RPMI8226 (cell line): ENCODE results near the gene CASP8.

Experiments
- DNase-seq: peaks from one replicate; pipeline ENCODE4 v3.0.0-alpha.2; 2015

CASP8 gene

DNA sequence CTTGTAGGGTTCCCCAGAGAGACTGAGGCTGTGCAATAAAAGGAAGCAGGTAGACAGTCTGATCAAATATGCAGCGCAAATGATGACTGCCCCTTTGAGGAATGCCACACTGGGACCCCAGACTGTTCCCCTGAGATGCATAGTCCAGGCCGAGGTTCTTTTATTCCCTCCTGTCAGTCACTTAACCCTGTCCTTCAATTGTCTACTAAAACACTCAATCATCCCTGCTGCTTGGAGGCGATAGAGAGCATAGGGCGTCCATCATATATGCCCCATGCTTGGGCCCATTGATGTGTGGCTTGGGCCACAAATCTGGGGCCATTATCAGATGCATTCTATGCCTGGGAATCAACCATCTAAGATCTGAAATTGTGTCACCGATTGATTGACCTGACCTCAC is 15.5 kb upstream of the CASP8 start:
- no peak for DNase-seq

DNA sequence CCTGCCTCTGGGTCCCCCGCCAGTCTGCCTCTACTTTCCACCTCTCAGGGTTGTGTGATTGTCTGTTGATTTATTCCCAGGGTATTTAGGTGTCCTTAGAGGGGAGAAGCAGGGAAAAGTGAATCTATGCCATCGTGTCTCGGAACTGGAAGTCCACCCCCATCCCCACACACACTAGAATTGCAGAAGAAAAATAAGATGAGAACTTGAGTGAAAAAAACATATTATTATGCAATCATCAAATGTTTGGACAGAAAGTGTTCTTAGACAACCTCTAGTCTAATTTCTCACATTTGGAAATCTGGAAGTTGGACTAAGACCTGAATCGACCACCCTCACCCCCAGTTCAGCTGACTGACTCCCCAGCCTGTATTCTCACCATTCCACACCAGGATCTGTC is 14.1 kb upstream of the CASP8 start:
- no peak for DNase-seq

DNA sequence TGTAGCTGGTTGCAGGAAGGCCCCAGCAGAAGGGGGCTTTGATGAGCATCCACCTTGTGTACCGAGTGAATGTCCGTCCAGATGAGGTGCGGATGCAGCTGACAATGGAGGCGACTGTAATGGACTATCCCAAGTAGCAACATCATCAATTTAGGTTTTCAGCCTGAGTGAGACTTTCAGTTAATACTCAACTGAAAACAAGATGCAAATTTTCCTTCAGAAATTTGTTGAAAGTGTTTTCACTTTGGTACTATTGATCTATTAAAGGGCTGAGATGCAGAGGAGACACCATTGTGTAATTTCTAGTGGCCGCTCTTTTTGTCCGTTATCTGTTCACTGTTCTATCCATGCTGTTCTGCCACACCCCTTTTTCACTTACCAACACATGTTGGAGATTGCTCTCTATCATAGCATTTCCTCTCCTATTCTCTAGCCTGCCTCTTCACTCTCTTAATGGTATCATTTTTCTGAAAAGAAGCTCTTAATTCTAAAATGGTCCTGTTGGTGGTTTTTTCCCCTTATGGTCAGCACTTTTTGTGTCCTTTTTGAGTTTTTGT is 12.0 kb upstream of the CASP8 start:
- no peak for DNase-seq

DNA sequence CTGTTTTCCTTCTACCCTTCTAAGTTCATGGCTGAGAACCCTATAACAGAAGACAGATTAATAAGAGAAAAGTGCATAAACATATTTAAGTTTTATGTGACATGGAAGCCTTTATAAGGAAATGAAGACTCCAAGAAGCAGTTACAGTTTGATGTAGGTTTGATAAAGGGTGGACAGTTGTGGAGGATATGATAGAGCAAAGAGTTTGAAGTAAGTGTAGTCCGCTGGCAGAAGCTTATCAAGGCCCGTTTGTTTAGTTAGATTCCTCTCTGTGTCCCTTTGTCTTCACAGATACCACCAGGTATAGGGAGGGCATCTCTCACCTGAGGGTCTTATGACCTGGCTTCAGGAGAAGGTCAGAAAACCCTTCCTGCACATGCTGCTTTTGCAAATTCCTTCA is 10.4 kb upstream of the CASP8 start:
- no peak for DNase-seq

DNA sequence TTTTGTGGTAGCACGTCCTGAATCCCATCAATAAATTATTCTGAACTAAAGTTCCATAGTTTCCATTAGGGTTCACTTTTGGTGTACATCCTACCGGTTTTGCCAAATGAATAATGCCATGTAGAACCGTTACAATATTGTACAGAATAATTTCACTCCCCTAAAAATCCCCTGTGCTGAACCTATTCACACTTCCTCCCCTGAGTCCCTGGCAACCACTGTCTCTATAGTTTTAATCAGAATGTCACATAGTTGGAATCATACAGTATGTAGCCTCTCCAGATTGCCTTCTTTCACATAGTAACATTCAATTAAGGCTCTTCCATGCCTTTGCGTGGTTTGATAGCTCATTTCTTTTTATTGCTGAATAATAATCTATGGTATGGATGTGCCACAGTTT is 9.6 kb upstream of the CASP8 start:
- no peak for DNase-seq

DNA sequence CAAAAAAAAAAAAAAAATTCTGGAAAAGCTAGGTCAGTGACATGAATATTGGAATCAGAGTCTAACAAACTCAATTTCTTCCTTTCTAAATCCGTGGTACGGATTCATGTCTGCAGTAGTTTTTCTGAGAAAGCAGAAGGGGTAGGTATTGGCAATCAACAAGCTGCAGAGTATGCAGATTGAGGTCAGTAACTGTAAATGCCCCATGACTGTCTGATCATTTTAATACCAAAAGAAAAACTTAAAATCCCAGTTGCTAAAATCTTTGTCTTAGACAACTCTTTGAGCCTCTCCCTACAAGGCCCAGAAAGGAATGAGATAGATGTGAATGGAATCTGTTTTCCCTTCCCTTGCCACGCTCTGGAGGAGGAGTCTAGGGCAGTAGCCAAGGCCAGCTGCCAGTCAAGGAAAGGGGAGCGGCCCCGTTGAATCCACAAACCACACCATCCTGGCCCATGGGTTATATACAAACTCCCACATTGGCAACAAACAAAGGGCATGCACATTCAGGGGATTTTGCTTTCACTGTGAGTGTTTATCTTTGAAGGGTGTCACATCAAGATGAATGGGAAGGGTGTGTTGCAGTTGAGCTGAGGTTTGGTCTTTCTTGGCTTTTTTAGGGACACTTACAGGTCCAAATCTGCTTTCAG is 6.1 kb upstream of the CASP8 start:
- no peak for DNase-seq

DNA sequence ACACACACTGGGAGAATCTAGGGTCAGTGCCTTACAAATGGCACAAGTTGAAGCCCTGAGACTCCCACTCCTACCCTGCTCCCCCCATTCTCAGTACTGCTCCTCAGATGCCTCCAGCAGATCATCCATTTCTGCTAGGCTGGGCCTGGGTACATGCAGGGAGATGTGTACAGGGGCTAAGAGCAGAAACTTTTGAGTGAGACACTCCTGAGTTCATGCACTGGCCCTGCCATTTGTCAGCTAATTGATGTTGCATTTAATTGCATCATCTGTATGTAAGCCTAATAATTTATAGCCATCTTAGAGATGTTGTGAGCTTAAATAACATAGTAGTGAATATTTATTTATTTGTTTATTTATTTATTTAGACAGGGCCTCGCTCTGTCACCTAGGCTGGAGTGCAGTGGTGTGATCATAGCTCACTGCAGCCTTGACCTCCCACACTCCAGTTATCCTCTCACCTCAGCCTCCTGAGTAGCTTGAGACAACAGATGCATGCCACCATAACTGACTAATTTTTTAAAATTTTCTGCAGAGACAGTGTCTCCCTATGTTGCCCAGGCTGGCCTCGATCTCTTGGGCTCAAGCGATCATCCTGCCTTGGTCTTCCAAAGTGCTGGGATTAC is 4.8 kb upstream of the CASP8 start:
- no peak for DNase-seq

DNA sequence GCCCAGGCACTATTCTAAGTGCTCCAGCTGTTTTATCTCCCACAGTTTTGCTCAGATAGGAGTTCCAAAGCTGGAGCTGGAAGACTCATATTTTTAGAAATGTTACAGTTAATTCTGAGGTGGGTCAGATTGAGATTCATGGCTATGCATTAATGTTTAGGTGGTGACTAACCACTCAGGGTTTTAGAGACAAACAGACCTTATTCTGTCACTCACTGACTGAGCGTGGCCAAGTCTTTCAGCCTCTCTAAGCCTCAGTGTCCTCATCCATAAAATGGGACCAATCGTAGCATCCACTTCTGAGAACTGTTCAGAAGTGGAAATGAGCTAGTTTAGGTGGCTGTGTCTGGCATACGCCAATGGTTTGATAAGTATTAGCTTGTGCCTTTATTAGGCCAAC is 4.3 kb upstream of the CASP8 start:
- DNase-seq: no peak

DNA sequence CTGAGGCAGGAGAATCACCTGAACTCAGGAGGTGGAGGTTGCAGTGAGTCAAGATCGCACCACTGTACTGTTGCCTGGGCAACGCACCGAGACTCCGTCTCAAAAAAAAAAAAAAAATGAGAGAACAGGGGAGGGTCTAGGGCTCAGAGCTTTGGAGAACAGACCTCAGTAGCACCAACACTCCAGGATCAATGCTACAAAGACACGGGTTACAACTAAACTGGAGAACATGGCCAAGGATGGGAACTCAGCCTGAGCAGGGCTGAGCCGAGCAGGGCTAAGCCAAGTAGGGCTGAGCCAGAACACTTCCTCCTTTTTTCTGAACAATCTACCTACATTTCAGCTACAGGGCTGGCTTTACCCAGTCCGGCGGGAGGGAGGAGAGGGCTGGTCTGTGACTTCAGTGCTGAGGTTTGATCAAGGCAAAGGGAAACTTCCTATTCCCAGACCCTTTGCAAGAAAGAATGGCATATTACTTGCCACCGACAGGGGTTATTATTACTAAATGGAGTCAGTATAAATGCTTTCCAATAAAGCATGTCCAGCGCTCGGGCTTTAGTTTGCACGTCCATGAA is 2.9 kb upstream of the CASP8 start:
- peak; percentile 82 for DNase-seq

DNA sequence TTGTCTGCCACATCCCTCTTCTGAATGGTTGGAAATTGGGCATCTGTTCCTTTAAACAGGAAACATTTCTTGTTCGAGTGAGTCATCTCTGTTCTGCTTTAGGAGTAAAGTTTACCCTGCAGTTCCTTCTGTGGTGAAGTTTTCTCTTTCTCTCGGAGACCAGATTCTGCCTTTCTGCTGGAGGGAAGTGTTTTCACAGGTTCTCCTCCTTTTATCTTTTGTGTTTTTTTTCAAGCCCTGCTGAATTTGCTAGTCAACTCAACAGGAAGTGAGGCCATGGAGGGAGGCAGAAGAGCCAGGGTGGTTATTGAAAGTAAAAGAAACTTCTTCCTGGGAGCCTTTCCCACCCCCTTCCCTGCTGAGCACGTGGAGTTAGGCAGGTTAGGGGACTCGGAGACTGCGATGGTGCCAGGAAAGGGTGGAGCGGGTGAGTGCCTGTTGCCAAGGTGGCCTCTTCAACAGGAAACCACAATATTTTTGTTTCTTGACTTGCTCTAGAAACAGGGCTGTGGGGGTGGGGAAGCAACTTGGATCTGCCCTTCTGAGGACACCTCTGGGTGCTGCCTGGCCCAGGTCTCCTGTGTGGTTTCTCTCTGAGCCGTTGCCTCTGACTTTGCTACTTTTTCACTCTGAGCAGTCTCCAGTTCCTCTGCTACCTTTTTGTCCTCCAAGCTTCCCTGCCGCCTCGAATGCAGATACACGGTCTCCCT is 2.2 kb upstream of the CASP8 start:
- DNase-seq: peak; percentile 97

DNA sequence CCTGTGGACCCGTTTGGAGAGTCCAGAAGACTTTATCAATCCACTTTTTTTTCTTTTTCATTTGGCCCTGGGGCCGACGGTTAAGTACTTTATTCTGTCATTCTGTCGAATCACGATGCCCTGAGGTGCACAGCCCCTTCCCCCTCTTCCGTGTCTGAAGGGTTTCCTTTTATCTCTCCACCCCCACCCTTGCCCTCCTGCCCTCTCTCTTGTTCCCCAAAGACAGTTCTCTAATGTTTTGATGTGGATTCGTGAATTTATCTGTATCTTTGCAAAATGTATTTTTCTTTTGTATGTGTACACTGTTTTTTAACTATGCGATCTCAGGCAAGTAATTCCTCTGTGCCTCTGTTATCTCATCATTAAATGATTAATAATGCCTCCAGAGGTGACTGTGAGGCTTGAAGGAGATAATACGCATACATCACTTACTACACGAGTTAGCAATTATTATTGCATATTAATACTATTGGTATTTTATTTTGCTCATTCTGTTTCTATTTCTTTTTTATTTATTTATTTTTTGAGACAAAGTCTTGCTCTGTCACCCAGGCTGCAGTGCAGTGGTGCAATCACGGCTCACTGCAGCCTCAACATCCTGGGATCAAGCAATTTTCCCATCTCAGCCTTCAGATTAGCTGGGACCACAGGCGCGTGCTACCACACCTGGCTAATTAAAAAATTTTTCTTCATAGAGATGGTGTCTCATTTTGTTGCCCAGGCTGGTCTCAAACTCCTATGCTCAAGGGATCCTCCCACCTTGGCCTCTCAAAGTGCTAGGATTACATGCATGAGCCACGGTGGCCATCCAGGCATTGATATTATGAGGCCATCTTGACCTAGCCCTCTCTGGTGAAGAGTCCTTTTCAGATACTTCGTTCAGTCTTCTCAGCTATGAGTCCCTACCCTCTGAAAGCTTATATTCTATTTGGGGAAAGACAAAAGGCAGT is 1.4 kb upstream of the CASP8 start:
- peak; percentile 28 for DNase-seq

DNA sequence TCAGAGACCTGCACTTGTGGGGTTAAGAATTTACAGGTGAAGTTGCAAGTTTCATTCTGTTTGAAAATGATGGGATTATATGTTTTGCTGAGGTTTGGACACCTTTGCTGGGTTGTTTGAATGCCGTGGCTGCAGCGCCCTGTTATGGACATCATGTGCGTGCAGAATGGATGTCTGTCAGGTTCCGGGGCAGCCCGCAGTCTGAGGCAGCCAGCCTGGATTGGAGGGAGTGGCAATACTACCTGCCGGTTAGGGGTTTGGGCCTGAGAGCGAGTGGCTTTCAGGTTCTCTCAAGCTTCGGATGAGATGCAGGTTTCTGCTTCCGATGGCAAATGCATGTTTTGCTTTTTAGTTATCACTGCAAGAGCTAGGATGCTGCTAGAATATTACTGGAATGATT is 1.1 kb downstream of the CASP8 start:
- DNase-seq: peak; percentile 81

DNA sequence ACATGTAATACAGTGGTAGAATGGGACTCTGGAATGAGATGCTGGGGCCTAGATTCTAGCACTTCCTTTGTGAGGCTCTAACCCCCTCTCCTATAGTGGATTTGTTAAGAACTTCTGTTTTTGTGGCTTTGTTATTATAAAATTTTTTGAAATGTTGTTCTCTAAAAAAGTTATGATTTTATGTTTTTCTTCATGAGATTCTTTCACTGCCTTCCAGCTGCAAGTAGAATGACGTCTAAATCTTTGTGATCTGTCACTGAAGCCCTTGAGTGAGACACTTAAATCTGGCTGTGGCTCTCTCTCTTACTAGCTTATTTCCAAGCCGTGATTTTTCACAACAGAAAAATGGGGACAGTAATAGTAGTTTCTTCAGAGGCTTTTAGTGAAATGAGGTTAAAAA is 1.6 kb downstream of the CASP8 start:
- DNase-seq: peak; percentile 15

DNA sequence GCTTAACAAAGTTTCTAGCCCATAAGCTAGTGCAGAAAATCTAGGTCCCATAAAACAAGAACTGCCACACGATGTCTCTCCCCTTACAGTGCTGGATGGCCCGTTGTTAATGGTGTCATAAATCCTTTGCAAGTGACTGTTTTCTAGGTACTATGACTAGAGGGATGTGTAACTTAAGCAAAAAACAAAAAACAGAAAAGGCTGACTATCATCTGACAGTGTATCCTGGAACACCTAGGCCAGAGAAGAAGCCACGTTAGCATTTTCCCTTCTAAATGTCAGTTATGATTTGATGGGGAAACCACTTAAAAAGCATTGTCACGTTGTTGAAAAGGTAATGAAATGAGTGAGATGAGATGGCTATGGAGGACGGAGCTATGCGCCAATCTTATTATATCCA is 2.4 kb downstream of the CASP8 start:
- DNase-seq: peak; percentile 70

DNA sequence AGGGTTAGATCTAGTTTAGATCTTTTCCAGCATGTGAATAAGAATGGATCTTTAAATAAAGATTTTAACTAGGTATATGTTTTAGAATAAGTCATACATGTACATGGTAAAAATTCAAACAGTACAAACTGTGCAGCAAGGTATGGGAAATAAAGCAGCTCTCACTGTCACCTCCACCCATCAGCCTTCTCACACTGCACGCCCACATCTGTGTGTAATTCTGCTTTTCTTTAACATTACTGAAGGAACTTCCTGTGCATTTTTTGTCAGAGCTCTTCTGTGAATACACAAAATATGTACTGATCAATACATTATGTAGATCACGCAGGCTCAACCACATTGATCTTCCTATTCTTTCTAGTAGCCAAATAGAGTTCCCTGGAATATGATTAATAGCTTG is 3.4 kb downstream of the CASP8 start:
- DNase-seq: no peak

DNA sequence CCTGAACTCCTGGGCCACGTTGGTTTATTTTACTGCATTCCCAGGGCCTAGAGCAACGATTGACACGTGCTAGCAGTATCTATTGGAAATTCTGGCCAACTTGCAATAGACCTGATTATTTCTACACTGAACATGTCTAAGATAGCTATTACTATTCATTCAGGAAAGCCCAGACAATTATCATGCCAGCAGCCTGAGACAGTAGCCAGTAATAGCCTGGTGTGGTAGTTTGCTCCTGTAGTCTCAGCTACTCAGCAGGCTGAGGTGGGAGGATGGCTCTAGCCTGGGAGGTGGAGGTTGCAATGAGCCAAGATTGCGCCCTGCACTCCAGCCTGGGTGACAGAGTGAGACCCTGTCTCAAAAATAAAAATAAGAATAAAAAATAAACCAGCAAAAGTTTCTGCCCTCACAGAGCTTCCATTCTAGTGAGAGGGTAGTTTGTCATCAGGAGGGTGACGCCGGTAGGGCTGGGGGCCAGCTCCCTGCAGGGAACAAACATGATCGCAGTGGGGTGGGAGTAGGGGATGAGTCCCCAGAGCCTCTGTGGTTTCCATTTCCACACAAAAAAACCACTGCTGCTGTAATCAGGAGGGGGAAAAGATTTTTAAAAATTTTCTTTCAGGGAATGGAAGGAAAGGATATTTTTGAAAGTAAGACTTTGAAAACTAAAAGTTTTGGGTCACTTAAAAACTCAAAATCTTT is 4.3 kb downstream of the CASP8 start:
- DNase-seq: no peak

DNA sequence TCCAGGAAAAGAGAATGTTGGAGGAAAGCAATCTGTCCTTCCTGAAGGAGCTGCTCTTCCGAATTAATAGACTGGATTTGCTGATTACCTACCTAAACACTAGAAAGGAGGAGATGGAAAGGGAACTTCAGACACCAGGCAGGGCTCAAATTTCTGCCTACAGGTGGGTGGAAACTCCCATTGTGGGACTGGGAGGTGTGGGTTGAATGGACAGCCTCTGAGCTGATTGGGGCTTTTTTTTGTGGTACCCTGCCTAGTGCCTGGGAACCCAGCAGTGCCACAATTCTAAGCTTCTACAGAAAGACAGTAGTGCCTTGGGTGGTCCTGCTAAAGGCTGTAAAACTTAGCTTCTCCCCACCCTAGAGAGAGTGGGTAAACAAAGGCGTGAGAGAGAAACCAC is 6.3 kb downstream of the CASP8 start:
- no peak for DNase-seq

DNA sequence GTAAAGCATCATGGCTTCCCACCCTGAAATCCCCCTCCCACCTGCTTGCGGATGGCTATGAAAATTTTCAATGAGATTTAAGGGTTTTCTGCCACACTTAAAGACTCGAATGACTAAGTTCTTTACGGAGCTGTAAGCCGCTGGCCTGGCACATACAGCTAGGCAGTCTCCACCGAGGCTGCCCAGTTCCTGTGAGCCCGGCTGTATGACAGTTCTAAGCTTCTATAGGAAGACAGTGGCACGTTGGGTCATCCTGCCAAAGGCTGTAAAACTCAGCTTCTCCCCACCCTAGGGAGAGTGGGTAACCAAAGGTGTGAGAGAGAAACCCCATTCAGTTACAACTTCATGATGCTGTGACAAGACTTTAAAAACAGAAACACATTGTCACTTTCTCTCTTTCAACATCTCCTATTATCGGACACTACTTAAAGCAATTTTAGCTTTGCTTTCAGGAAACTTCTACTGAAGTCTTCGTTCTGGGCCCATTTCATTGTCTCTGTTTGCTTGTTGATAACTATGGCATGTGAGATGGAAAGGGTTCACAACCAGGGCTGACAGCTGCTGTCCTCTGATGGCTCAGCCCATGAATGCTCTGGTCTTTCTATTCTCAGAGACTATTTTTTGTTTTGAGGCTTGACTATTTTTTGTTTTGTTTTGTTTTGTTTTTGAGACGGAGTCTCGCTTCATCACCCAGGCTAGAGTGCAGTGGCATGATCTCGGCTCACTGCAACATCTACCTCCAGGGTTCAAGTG is 7.1 kb downstream of the CASP8 start:
- DNase-seq: no peak

DNA sequence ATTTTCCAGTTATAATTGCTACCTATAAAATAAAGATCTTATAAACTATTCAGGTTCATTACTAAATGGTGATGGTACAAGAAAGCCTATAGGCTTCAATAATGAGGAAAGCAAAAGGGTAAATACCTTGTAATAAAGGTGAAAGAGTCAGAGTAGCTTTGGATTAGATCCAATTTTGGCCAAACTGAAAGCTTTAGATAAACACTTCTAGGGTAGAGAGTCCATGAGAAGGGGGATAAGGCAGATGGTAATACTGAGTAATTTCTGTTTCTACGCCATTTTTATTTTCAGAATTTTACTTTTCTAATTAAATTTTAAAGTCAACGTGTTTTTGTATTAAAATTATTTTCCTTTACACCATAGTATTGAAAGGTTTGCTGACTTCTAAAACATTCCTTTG is 9.4 kb downstream of the CASP8 start:
- DNase-seq: no peak

DNA sequence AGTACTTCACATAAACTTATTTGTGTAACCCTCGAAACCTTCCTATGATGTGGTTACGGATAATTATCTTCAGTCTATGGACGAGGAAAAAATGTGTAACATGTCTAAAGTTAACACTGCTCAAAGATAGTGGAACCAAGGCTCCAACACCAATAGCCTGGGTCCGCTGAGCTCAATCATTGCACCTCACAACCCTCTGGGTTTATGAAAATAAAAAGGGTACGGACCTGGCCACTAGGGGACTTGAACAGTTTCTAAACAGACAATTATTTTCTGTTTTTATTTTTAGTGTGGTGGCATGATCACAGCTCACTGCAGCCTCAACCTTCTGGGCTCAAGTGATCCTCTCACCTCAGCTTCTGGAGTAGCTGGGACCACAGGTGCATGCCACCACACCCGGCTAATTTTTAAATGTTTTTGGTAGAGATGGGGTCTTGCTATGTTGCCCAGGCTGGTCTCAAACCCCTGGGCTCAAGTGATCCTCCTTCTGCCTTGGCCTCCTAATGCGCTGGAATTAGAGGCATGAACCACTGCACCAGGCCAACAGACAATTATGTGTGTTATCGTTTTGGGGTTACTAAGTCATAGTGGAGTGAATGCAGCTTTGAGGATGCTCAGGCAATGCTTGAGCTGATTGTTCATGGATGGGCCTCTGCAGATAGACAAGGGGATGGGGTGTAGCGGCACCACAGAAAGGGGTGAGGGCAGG is 10.1 kb downstream of the CASP8 start:
- DNase-seq: no peak

DNA sequence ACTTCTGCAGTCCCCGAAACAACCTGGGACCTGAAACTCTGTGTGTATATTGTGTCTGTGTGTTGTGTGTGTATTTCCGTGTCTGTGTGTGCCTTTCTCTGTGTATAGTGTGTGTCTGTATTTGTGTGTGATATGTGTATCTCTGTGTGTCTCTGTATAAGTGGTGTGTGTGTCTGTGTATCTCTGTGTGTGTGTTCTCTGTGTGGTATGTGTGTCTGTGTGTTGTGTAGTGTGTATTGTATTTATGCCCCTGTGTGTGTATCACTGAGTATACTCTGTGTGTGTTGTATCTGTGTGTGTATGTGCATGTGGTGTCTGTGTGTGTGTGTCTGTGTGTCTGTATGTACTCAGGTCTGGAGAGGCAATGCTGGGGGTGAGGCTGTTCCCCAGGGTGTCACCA is 11.6 kb downstream of the CASP8 start:
- no peak for DNase-seq
